Cardiac atrium fibroblast (primary cell): ENCODE data around the gene GBP2. TPM values are rescaled to one million over a fixed set of nuclear protein-coding genes. Genes with fewer than 3 reads are reported as not detected.

Experiments
- total RNA-seq: library from RNA; depleted of rRNA; stranded (reverse); fragments of >200 nt; gene quantifications from 2 replicates; pipeline ENCODE4 v1.2.3, GENCODE V29; 2015

The GBP2 gene
- total RNA-seq, result 9.6 and 12.6 TPM in 2 replicates

GRCh38 chr1:89125913-89126580, at the start of gene GBP2:
Gene GBP2, minus strand, starts transcription at chr1:89126114. Its CDS starts 4,148 bp downstream, at chr1:89121966.

GRCh38 chr1:89065079-89065868, 60.6 kb downstream of the GBP2 start, which contains the start of gene GBP1:
Gene GBP1, minus strand, starts transcription at chr1:89065208. Its CDS starts 1,974 bp downstream, at chr1:89063234.

Other genes with a start within 250 kb of the GBP2 start
- gene GTF2B, start 234.5 kb downstream of the GBP2 start, total RNA-seq, result 30.5 and 34.1 TPM in 2 replicates
- gene KYAT3, start 133.5 kb downstream of the GBP2 start, total RNA-seq, result 42.6 and 53.1 TPM in 2 replicates
- gene RBMXL1, start 133.5 kb downstream of the GBP2 start, total RNA-seq, result 8.1 and 13.9 TPM in 2 replicates
- gene GBP3, start 103.2 kb downstream of the GBP2 start, total RNA-seq, result 16.5 and 20.9 TPM in 2 replicates
- gene GBP1, start 60.9 kb downstream of the GBP2 start, total RNA-seq, result 14.6 and 19.7 TPM in 2 replicates
- gene GBP7, start 49.9 kb upstream of the GBP2 start, total RNA-seq, result not detected in 2 replicates
- gene GBP4, start 72.8 kb upstream of the GBP2 start, total RNA-seq, result 0.54 and 0.81 TPM in 2 replicates
- gene GBP5, start 146.7 kb upstream of the GBP2 start, total RNA-seq, result 0.16 and 0.36 TPM in 2 replicates
- gene GBP6, start 237.9 kb upstream of the GBP2 start, total RNA-seq, result not detected in 2 replicates